ENCODE results near the gene PNMA1.

DNA sequence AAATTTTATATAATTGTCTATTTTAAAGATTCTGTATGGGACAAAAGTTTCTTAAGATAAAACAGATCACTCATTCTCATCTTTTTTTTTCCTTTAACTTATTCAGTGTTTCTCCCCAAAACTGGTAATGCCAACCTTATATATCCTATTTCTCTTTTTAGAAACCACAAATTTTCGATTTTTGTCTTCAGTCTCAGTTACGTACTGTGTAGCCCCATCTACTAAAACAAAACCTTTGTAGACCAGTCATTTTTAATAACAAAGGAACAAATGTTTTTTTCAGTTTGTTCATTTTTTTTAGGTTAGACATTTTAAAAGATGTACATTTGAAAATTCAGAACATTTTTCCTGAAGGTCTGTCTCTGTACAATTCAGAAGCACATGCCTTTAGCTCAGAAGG is 18.2 kb downstream of the PNMA1 start:
- TF ChIP-seq POLR2A (IDR thresholded peaks at IDR 0.05; ENCODE audit: low read length) (no peak), GATA1 (IDR thresholded peaks at IDR 0.05; ENCODE audit: low read depth, low read length) (no peak)

Measured in erythroblast (primary cell).